ENCODE results near the gene TAF3. TPM values are rescaled to one million over a fixed set of nuclear protein-coding genes. Genes with fewer than 3 reads are reported as not detected.
A peak's percentile ranks its signal among the peaks of the same experiment; 100 is the strongest.

The TAF3 gene
- polyA plus RNA-seq, 1 donor: 12.1 TPM

- no peak for DNase-seq
Measured at GRCh38 chr10:8047452-8048280, 229.4 kb downstream of the TAF3 start.

DNA sequence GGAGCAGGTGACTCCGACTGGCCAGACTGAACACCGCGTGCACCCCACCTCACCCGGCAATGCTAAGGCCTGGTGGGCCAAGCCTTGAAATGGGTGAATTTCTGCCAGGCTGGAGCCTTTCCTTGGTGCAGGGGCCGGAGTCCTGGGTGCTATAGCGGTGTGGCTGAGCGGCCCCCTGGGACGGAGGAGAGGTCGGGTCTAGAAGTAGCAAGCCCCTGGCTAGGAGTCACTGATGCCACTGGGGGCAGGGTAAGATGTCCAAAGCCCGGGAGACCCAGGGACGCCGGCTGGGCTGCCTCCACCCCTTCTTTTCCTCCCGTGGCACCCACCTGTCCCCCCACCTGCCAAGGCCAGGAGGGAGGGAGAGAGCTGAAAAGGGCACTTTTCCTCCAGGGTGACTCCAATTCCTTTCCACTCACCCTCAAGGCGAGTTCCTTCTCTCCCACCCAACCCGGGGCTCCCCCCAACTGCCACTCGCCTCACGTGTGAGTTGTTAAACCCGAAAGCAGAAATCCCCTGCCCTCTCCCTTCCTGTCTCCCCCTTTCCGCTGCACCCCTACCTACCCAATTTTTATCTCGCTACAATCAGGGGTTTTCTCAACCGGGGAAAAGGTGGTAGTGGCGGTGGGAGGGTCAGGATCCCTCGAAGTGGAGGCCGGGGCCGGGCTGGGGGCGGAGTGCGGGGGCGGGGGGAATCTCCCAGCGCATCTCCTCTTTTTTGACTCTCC lies 230.1 kb downstream of the TAF3 start:
- DNase-seq: no peak

- DNase-seq: no peak
Measured at GRCh38 chr10:8049045-8049864, 230.9 kb downstream of the TAF3 start.

DNA sequence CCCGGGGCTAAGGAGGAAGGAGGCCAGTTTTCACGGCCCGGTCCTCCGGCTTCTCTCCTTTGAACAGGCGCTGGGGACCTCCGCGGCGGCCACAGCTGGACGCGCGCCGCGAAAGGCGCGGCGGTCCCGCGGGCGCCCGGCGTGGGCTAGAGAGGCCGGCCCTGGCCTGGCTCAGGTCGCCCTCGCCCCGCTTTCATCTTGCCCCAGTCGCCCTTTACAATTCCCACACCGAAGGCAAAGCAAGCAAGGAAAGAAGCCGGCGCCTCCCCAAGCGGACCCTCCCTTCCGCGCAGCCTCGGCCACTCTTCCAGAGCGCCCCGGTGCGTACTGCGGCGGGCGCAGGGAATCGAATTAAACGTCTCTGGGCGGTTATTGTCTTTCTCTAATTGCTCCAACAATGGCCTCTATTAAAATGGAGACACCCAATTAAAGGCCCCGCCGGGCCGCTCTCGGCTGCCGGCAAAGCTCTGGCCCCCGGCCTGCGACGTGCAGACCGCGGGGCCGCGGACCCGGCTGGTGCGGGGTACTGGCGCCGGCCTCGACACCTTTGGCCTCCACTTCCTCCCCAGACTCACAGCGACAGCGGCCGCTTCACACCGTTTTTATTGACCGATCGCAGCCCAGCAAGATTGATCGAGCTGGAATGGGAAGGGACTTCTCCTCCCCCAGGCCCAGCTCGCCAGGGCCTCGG lies 231.7 kb downstream of the TAF3 start:
- DNase-seq: no peak

GRCh38 chr10:8050556-8051108 lies 232.3 kb downstream of the TAF3 start:
- DNase-seq: no peak

DNA sequence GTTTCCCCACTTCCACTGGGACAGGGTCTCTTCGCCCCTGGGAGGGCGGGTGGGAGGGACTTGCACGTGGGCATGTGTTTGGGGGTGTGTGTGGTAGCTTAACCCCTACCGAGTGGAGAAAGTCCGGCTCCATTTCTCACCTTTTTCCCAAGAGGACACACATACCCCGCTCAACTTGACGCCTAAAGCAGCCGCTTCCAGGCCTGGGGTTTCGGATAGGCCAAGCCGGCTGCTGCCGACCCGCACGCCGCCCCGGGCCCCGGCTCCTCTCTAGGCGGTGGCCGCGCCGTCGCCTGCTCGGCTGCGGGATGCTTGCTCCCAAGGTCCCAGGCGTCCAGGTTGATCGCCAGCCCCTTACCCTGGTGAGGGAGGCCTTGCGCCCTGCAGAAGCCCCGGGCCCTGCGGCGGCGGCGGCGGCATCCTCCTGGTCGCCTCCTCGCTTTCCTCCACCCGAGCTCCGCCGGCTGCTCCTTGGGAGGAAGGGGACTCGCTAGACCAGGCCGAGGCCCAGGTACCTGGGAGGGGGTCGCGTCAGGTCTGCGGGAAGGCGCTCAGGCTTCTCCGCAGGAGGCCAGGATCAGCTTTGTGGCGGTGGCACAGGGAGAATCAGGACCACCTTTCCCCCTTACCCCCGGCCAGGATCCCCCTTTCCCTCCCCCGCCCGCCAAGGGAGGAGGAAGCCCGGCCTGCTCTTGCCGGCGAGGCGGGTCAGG lies 233.0 kb downstream of the TAF3 start:
- DNase-seq: no peak

DNA sequence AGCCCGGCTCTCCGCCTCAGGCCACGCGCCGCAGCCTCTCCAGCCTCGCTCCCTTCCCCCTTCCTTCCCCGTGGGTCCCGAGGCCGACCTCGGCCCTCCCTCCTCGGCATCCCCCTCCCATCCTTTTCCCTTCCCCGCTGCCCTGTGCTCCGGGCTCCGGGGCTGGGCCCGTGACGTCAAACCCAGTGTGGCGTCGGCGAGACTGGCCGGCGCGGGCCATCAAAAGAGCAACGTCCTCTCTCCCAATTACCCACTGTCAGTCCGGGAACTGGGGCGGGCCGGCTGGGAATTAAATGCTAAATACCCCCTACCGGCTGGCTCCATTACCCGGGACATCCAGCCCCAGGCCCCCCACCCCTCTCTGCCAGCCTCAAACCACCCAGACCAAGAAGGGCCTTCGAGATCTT lies 233.5 kb downstream of the TAF3 start:
- DNase-seq: no peak

DNA sequence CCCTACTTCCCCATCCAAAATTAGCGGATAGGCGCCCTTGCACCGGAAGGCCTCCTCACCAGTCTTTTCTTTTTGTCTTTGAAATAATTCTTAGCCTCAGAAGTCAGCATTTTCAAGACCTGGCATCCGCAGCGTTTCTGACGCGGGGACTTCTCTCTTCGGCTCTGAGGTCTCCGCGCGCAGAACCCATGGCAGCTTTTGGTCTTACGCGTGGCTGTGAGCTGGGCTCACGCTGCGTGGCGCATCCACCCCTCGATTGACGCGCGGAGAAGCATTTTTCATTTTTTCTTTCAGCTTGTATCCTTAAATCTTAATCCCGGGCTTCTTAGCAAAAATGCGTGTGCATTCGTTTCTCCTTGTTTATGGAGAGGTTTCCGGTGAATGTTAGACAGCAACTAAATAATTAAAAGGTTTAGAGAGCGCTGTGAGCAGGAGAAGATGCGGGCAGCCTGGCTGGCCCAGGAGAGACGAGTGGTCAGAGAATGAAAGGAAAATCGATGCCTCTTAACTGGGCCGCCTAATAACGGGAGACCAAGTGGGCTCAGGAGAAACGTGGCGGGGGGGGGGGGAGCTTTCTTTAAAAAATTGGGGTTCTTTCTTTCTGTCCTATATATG lies 234.1 kb downstream of the TAF3 start:
- DNase-seq: no peak

DNA sequence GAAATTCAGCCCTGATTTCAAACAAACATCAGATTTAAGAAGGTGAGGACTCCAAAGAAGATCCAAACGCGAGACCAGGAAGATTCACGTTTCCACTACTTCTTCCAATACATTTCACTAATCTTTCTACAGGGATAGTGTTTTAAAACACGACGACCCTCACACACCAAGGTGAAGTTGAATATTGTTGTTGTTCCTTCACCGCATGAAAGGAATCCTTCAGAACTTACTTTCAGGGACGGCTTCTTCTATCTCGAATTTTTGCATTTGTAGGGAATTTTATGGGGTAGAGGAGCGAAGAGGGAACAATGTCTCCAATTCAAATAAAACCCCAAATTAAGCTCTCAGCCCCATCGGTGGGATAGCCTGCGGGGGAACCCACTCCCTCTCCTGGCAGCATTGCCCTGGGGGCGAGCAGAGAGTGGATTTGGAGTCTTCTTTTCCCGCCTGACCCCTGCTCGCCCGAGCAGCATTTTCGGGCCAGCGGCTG lies 234.7 kb downstream of the TAF3 start:
- no peak for DNase-seq

- DNase-seq: peak; percentile 84
Measured at GRCh38 chr10:8053446-8054243, 235.3 kb downstream of the TAF3 start.

DNA sequence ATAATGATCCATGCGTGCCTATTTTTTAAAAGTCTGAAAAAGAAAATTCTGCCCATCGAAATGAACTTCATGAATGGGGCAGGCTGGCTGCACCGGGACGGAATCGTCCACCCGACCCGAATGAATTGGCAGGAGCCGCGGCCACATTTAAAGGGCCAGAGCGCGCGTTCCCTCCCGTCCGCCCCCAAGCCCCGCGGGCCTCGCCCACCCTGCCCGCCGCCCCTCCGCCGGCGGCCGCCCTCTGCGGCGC lies 235.9 kb downstream of the TAF3 start:
- no peak for DNase-seq

- DNase-seq: peak; percentile 78
Measured at GRCh38 chr10:8054494-8055407, 236.4 kb downstream of the TAF3 start, which contains the start of gene GATA3. GATA3 (plus strand) TSS chr10:8054688; CDS start chr10:8055656, 968 bp downstream.

DNA sequence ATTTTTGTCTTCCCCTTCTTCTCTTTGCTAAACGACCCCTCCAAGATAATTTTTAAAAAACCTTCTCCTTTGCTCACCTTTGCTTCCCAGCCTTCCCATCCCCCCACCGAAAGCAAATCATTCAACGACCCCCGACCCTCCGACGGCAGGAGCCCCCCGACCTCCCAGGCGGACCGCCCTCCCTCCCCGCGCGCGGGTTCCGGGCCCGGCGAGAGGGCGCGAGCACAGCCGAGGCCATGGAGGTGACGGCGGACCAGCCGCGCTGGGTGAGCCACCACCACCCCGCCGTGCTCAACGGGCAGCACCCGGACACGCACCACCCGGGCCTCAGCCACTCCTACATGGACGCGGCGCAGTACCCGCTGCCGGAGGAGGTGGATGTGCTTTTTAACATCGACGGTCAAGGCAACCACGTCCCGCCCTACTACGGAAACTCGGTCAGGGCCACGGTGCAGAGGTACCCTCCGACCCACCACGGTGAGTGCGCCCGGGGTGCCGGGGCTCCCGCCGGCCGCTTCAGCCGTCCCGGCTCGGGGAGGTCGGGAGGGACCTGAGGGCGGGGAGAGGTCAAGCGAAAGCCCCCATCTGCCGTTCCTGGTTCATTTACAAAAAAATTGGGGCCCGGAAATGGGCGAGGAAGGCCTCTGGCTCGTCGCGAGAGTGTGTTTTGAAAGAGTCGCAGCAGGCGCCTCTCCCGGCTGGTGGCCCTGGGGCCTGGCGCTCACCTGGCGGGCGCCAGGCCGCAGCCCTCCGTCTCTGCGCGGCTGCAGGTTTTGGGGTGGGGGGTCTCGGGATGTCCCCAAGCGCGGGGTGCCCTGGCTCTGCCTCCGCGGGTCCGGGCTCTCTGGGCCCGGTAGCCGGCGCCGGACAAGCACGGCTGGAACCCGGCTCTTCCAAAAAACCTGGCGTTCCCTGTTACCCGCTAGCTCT lies 237.4 kb downstream of the TAF3 start:
- no peak for DNase-seq

DNA sequence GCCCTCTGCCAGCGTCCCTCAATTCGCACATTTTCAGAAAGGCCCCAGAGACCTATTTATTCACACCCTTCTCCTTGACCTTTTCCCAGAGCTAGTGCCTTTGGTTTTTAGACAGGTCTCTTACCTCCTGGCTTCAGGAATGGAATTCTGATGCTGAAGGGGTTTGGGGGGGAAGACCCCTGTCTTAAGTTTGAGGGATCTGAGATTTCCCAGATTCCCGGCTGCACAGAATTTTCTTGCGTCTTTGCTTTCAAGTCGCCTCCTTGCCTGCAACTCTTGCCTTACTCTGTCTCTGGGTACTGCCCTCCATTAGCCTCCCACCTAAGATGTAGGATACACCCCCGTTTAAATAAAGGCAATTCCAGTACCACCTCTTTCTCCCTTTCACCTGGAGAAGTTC lies 238.1 kb downstream of the TAF3 start:
- DNase-seq: no peak

DNA sequence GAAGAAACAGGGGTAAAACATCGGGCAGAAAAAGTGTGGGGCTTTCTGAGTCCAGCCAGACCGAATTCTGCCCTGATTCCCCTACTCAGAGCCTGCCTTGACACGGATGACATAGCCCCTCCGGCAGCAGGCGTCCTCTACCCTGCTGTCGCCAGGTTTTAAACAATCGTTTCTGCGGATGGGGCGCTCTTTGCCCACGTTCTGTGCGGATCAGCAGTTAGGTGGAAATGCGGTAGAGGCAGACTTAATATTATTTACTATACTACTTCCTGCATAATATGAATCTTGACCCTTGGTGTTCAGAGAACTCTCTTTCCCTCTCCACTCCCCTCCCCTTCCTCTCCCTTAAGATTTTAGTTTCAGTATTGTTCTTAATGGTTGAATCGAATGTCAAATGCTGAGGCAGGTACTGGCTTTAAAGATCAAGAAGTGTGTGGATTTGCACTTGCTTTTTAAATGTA lies 238.6 kb downstream of the TAF3 start:
- no peak for DNase-seq

- DNase-seq: no peak
Measured at GRCh38 chr10:8057636-8058273, 239.4 kb downstream of the TAF3 start.

All from left kidney (tissue), 2 donors.